Sciatic nerve (tissue), 2 donors: Measurements from ENCODE around the gene ELMO1. TPM values are rescaled to one million over a fixed set of nuclear protein-coding genes. Genes with fewer than 3 reads are reported as not detected.

Experiments
- ATAC-seq: fragments of 200-7000 bp; cut with Tn5 transposase; one replicate; pipeline ENCODE4 v1.9.1; 2020; ENCODE audit warnings: mild to moderate bottlenecking, moderate library complexity
- DNase-seq: peaks from one replicate; pipeline ENCODE4 v3.0.0-alpha.2; 2020; ENCODE audit warnings: low spot score
- intact Hi-C: fragments of 100-400 bp; cut with DNase I; formaldehyde crosslinking; loops from one replicate; pipeline ENCODE4 v1.14.2; 2022
- total RNA-seq: library from RNA; stranded (reverse); fragmentation: NEBNext Ultra II Directional; extraction: Animal tissue kit (Norgen Biotek cat#: 25700); gene quantifications from one replicate; pipeline ENCODE4 v1.2.1, GENCODE V29; 2021
- donor health status: DM: no; HTN: no; CAD: no.
- donor health status: DM: no; HTN: no; CAD: no.

ELMO1 gene
- total RNA-seq, 1 donor from 2014 or later, result 151 TPM

DNA sequence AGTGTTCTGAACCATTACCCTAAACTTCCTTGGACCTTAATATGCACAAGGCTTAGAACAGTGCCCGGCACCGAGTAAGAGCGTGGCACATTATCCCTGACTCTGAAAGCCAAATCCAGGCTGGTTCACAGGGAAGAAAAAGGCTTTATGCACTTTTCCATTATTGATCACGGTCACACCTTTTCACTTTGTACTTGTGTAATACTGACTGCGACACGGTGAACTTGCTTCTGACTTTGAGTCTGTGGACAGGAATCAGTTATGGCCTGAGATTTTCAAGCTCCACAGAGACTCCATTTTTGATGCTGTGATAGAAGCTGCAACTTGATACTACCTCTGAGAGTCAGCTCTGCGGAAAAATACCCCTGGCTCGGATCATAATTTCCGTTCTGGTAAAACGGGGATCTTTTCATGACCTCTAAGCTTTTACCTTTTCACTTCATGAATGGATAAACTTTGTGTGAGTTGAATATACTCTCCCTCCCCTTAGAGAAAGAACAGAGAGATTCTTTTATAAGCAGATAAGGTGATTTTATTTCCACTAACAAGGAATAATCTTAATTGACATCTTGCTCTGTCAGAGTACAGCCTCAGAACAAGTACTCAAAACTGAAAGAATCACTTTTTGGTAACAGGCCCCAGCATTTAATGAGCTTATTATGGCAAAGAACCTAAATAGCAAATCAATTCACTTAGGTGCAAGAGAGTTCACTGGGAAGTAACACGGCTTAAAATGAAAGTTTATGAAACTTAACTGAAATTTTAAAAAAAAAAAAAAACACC lies 88.8 kb downstream of the ELMO1 start:
- no peak for DNase-seq
- ATAC-seq, result peak; percentile 37
- intact Hi-C loops, result no loop called here

DNA sequence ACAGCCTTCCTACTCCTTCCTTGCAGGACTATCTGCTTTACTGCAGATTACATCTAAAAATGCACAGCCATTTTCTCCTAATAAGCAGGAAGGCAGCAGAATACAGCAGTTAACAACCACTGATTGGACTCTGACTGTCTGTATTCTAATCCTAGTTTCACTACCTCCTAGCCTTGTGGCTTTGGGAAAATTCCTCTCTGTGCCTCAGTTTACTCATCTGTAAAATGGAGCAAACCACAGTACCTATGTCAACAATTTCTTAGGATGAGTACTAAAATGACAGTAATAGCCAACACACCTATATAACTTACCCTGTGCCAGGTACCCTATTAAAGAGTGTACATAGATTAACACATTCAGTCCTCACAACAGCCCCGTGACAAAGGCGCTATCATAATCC lies 89.5 kb downstream of the ELMO1 start:
- DNase-seq (no peak), ATAC-seq (no peak)
- intact Hi-C loops, result no loop called here

DNA sequence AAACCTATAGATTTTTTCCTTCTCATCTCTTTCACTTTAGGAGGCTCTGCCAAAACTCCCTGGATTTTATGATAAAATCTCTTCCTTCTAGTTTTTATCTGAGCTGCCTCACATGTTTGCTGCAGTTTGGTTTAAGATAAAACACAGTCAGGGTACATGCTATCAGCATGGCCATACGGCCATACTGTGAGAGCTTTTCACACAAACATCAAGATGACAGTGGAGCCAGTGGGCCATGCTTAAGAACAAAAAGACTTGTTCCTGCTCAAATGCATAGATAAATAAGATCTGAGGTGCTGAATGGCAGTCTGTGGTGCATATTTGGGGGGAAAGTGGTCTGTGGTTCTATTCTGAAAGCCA lies 91.0 kb downstream of the ELMO1 start:
- DNase-seq (no peak), ATAC-seq (no peak)
- intact Hi-C loops, result no loop called here

DNA sequence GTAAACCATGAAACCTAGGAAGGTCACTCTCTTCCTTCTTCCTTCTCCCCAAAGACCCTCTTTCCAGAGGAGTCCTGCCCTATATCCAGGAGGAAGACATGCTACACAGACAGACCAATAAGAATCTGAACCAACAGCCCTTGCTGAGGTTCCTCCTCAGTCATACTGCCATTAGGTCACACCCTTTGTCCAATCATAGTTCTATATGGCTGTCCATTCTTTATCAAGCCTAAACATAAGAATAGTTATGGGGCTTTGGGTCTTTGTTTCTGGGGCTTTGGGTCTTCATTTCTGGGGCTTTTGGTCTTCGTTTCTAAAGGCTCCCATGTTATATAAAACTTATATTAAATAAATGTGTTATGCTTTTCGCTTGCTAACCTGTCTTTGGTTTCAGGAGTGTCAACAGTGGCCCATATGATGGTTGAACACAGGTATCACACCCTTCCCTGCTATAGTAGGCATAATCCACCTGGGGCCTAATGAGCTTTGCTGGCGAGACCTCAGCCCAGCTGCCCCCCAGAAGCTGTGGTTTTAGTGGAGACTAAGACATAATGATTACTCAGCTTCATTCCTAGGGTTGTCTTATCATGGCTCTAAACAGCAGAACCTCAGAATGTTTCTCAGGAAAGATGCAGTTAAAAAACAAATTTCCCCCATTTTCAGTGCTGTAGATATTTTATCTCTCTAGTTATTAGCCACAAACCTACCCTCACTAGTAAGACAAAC lies 91.6 kb downstream of the ELMO1 start:
- no peak for ATAC-seq
- intact Hi-C loops, result no loop called here
- no peak for DNase-seq

DNA sequence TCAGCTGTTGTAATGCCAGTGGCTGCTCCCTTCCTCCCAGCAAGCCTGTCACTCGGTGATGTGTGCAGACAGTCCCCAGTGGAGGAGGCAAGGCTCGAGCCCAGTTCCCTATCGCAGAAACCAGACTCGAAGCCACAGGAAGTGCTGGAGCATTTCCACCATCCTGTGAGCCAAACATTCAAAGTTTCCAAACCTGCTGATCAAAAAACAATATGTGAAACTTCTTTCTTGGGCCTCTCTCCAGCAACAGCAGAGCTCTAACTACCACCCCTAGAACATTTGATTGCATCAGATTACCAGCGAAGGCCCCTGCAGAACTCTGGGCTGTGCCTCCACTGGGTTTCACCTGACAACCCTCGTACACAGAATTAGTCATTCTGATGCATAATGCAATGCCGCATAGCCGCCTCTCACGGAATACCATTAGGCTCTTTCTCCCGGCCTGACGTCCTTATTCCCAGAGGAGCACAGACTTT lies 94.0 kb downstream of the ELMO1 start:
- DNase-seq, result peak; percentile 79
- intact Hi-C loops, result no loop called here
- ATAC-seq, result peak; percentile 95

DNA sequence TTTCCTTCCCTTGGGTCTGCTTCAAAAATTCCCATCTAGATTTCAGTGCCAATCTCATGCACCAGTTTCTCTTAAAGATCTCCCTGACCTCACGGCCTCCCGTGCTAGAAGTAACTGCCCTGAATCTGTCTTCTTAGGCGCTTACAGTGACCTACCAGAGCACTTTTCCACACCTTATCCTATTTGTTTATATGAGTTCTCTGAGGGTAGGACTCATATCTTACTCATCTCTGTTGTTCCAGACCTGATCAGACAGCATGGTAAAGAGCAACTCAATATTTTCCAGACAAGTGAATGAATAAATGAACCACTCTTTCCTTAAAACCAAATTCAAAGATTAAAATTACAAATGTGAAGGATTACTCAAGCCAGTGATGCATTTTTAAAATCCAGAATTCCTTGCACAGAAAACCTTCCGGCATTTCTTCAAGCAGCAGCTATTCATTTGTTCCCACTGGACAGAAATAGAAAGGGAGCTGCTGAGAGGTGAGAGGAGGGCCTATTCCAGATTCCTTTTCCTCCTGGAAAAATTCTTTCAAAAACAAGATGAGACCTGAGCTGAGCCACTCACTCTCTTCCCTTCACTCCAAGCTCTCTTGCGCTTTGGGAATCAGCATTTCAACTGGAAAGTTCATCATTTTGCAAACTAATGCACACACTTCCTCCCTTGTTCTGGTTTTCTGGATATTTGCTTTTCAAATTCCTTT lies 94.6 kb downstream of the ELMO1 start:
- no peak for DNase-seq
- no peak for ATAC-seq
- intact Hi-C loops, result no loop called here

DNA sequence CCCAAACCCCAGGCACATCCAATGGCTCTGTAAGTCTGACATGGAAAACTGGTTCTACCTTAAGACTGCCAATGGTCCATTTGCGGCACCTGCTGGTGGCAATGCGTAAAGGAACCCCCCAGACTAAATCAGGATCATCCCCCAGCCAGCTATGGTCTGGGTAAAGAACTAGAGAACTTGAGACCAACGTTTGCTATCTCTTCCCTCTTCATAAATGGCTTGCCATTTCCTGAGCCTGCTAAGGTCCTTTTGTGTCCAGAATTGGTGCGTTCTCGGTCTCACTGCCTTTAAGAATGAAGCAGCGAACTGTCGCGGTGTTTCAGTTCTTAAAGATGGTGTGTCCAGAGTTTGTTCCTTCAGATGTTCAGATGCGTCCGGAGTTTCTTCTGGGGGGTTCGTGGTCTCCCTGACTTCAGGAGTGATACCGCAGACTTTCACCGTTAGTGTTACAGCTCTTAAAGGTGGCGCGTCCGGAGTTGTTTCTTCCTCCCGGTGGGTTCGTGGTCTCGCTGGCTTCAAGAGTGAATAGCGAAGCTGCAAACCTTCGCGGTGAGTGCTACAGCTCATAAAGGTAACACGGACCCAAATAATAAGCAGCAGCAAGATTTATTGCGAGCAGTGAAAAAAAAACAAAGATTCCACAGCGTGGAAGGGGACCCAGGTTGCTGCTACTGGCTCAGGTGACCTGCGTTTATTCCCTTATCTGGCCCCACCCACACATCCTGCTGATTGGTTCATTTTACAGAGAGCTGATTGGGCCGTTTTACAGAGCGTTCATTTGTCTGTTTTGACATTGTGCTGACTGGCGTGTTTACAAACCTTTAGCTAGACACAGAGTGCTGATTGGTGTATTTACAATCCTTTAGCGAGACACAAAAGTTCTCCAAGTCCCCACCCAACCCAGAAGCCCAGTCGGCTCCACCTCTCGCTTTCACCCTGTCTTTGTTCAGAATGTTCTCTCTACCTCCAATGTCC lies 95.4 kb downstream of the ELMO1 start:
- DNase-seq (no peak), ATAC-seq (no peak)
- intact Hi-C loops, result no loop called here

DNA sequence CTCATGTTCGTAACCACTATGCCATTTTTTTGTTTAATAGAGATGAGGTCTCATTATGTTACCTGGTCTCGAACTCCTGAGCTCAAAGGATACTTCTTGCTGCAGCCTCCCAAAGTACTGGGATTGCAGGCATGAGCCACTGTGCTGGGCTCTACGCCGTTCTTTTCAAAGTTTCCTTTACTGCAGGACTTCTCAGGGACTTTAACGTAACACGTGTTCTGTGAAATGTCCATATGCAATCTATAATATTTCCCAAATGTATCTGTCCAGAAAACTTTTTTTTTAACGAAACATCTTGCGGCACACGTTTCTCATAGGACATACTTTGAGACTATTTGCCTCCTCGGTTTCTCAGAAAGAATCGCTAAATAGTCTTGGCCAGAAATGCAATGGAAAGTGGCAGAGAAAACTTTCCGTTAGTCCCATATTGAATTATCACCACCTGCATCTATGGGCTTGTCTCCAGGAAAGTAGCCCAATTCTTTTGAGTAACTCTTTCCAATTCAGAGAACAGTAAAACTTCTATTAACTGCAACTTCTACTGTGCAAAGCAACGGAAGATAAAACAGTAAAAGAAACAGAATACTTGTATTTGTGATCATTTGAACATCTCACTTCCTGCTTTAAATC lies 96.3 kb downstream of the ELMO1 start:
- ATAC-seq, result no peak
- no peak for DNase-seq
- intact Hi-C loops, result no loop called here

DNA sequence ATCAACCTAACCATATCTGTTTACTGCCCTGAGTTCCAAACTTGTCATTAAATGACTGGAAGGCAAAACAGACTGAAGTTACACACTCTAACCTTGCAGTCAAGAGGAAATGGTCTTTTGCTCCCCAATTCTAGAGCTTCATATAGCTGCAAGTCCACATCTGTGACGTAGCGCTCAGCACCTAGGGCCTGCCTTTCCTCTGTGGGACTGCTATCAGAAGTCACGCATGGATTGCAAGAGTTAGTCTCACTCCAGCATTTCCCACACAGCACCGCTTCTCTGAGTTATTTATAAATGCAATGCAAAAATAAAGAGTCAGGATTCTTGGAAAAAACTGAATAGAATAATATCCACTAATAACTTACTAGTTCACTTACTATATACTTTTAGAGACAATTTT lies 96.9 kb downstream of the ELMO1 start:
- ATAC-seq, result no peak

DNA sequence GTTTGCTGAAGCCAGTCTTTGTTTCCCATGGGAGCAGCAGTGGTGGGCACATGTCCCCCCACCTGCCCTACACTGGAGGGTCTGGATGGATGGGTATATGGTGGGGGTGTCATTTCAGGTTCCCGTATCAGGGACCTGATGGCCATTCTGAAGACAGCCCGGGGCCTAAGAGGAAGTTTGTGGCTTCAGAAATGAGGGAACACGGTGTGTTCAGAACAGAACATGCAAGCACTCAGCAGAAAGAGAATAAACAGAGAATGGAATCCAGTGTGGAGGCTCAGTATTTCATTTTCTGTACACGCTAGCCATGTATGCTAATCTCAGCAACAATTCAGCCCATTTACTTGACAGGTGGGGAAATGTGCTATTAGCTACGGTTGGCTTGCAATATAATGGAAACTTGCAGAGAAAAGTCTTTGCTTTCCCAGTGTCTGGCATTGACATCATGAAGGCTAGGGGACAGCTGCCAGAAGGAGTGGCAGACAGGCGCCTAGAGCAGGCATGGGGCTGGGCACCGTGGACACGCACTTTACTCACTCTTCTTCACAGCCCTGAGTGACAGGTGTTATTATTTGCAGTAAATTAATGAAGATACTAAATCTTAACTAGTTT lies 98.6 kb downstream of the ELMO1 start:
- DNase-seq, result no peak
- intact Hi-C loops, result no loop called here
- peak; percentile 5 for ATAC-seq

More for the DNA sequence above, 96.9 kb downstream of the ELMO1 start:
- no peak for DNase-seq
- intact Hi-C loops, result no loop called here

DNA sequence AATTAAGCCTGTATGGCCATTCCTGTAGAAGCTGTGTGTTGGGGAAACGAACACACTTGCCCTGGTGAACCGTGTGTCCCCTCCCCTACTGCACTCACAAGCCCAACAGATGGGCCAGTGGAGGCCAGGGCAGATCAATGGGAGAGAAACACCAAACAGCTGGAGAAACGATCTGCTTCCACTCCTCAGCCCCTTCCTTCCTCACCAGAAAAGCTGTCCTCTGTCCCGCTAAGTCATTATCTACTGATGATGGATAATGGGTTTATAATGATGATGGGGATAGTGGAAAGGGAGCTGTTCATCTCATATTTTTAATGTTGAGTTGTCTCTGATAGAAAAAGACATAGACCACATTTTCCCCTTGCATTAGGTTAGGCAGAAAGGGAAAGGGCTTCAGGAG lies 99.7 kb downstream of the ELMO1 start:
- DNase-seq, result no peak
- intact Hi-C loops, result no loop called here
- no peak for ATAC-seq

DNA sequence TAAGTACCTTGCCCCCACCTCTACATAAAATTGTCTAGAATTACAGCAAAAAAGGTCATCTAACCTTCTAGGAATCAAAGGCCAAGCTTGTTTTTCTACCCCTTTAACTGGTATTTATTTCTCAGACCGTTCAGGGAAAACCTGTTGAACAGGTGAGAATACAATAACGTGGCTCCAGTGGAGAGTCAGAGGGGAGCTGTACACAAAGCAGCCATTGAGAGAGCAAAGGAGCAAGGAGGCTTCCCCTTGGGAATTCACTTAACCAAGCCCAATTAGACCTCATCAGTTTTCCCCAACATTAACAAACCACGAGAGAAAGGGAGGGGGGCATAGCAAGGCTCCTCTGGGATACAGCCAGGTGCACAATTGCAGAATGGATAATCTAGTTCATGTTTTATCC lies 101.9 kb downstream of the ELMO1 start:
- intact Hi-C loops, result no loop called here
- DNase-seq, result no peak
- ATAC-seq, result no peak

DNA sequence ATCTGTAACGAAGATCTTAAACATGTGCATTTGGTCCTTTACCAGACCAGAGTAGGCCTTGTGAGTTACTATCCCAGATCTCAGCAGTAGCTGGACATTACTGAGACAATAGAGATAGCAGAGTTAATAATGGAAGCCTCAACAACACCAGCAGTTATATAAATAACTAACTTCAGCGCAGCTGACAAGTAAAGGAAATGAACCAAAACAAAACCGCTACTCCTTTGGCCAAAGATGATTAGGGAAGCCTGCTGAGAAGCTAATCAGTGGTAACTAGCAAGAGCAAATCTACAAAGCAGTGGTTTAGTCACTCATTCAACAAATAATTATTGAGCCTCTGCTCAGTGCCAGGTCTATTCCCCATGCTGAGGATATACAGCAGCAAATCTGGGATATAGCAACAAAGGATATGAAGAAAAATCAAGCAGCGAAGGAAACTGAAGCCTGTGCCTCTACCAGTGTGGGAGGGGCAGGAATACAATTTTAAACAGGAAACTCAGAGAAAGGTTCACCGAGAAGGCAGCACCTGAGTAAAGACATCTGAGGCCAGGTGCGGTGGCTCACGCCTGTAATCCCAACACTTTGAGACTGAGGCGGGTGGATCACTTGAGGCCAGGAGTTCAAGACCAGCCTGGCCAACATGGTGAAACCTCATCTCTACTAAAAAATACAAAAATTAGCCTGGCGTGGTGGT lies 103.6 kb downstream of the ELMO1 start:
- no peak for ATAC-seq
- intact Hi-C loops, result no loop called here
- DNase-seq, result no peak

DNA sequence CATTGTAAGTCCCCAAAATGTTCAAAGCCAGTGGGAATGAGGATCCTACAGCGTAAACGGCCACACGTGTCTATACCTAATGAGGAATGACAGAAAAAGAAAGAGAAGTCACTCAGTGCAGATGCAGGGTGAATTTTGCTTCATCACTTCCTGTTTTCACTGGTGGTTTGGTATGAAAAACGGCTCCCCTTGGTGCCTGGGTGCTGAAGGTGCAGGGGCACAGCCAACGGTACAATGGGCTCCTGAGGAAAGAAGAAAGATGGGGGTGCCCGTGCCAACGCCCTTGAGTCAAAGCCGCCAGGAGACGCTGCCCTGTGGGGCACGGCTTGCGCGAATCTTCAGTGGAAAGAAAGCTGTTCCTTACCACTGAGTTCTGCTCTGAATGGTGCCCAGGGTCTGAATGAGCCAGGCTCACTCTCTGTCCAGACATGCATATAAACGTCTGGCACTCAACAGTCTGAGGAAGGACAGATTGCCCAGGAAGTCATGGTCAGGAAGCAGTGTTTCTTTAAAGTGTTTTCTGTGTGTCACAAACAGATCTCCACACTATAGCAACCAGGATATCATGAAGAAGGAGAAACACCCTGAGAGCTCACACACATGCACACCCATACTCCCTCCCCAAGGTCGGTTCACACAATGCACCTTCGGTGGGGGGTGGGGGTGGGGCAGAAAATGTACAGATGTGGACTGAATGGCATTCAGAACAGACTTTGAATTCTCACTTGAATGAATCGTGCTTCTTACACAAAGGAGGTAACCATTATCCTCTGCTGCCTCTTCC lies 105.8 kb downstream of the ELMO1 start:
- ATAC-seq, result peak; percentile 69
- no peak for DNase-seq
- intact Hi-C loops, result no loop called here

DNA sequence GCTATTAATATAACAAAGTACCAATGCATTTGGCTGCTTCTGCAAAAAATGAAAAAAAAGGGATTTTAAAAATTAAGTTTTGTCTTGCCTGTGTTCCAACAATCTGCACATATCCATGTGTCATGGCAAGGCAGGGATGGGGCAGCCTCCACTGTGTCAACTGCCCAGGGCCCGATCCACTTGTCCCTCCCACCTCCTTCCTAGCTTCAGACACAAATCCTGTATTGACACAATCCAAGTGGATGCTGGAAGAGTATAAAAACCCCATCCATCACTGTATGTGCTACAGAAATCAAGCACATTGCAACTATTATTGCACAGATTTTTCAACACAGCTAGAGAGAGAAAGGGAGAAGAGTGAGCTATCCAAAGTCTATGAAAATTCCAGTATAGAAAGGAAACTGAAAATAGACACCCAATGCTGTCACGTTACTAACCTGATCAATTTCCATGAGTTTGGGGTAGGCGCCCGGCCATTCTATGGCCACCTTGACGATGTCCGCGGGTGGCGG lies 106.4 kb downstream of the ELMO1 start:
- DNase-seq (no peak), ATAC-seq (no peak)
- intact Hi-C loops, result no loop called here

DNA sequence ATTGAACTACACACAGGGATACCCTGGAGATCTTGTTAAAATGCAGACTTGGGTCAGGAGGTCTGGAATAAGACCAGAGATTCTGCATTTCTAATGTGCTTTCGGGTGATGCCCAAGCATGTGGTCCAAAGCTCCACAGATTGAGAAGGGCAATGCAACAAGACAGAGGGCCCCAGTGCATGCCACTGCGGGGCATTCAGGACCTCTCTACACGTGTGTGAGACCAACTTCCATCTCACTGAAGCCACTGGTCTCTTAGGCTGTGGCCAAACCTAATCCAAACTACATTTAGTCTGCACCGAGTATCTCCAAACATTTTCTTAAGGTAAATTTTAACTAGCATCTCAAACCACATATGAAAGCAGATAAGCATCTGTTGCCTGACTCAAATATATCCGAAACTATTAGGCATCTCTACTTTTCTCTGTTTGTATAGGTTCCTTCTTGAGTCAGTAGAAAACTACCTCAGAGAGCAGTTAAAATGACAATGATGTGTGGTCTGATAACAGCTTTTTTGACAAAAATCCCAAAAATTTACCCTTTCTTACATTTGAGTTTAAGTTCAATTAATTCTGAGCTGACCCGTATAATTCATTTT lies 107.5 kb downstream of the ELMO1 start:
- no peak for ATAC-seq
- intact Hi-C loops, result no loop called here

More for the DNA sequence above, 107.5 kb downstream of the ELMO1 start:
- no peak for DNase-seq
